Ishikawa (cell line): ENCODE measurements around the gene EMSY.
A peak's percentile ranks its signal among the peaks of the same experiment; 100 is the strongest.

Experiments
- CEBPB ChIP-seq: IDR thresholded peaks from 2 replicates; pipeline ENCODE4 v1.6.1; 2012
- EP300 ChIP-seq: IDR thresholded peaks from 2 replicates; pipeline ENCODE4 v1.6.1; 2012; ENCODE audit warnings: borderline replicate concordance
- FOXM1 ChIP-seq: IDR thresholded peaks from 2 replicates; pipeline ENCODE4 v1.6.1; 2012; ENCODE audit warnings: low read depth, borderline replicate concordance
- MAX ChIP-seq: IDR thresholded peaks from 2 replicates; pipeline ENCODE4 v1.6.1; 2012
- NFIC ChIP-seq: IDR thresholded peaks from 2 replicates; pipeline ENCODE4 v1.6.1; 2012
- RAD21 ChIP-seq: IDR thresholded peaks from 2 replicates; pipeline ENCODE4 v1.6.1; 2012; ENCODE audit warnings: low read depth
- REST ChIP-seq: IDR thresholded peaks from 2 replicates; pipeline ENCODE4 v1.6.1; 2012; ENCODE audit warnings: low read depth, mild to moderate bottlenecking
- TAF1 ChIP-seq: IDR thresholded peaks from 2 replicates; pipeline ENCODE4 v1.6.1; 2012; ENCODE audit warnings: low read depth, mild to moderate bottlenecking
- TEAD4 ChIP-seq: IDR thresholded peaks from 2 replicates; pipeline ENCODE4 v1.6.1; 2012

- TF ChIP-seq NFIC, result peak; percentile 29; the same call in 1 of the 2 replicates
- no peak for TF ChIP-seq MAX
- TF ChIP-seq CEBPB, result no peak
- no peak; the same call in 1 of the 2 replicates for TF ChIP-seq EP300
- no peak for TF ChIP-seq TEAD4
- no peak for TF ChIP-seq RAD21
- TF ChIP-seq TAF1, result no peak
- no peak for TF ChIP-seq FOXM1
- no peak for TF ChIP-seq REST
Measured at GRCh38 chr11:76578654-76579055, 133.8 kb downstream of the EMSY start.
